K562 (cell line): ENCODE data around the gene TPO. TPM values are rescaled to one million over a fixed set of nuclear protein-coding genes. Genes with fewer than 3 reads are reported as not detected.

Source experiments
- HIVEP1 ChIP-seq: fragments of 250-450 bp; sonication (Bioruptor Pico); IDR thresholded peaks from 2 replicates; pipeline ENCODE4 v1.4.0; 2020; ENCODE audit warnings: mild to moderate bottlenecking
- HNRNPK ChIP-seq: fragments of 200-400 bp; formaldehyde crosslinking; IDR thresholded peaks from one replicate; pipeline ENCODE4 v1.6.1; 2018; ENCODE audit warnings: mild to moderate bottlenecking, low read depth, low read length; ENCODE audit not compliant: poor library complexity, severe bottlenecking
- SRSF9 ChIP-seq: fragments of 200-400 bp; formaldehyde crosslinking; IDR thresholded peaks from 2 replicates; pipeline ENCODE4 v1.6.1; 2017; ENCODE audit warnings: low read depth, low read length, borderline replicate concordance
- polyA plus RNA-seq, 8 experiments: library from polyadenylated mRNA; depleted of rRNA in 4 of 8; stranded (reverse) in 5 of 8; unstranded in 3 of 8; fragments of >200 nt; fragmentation: Nextera tagmentation in 2 of 8; fragmentation: Illumina TruSeq in 1 of 8; extraction: Ambion mirVana in 2 of 8; extraction: Trizol in 1 of 8; gene quantifications; 2 replicates each; pipeline versions ENCODE4 v1.2.1 to v1.2.3, GENCODE V29; 2011 to 2014; ENCODE audit warnings: inconsistent platforms in 1 of 8, missing spikeins in 1 of 8
- total RNA-seq, 7 experiments: library from RNA; depleted of rRNA in 6 of 7; stranded (reverse); fragments of >200 nt in 6 of 7; fragmentation: Illumina TruSeq in 2 of 7; extraction: Trizol in 2 of 7; gene quantifications; 2 replicates each; pipeline versions ENCODE4 v1.2.1 to v1.2.3, GENCODE V29; 2011 to 2021; ENCODE audit warnings: low replicate concordance in 1 of 7
- TF ChIP-seq, protein P1 (sequence below): IDR thresholded peaks from 3 replicates; pipeline ENCODE4 v1.6.1; 2011; ENCODE audit warnings: borderline replicate concordance, mild to moderate bottlenecking, moderate library complexity; ENCODE audit not compliant: insufficient read length; ENCODE audit errors: extremely low read depth
- TF ChIP-seq, protein P2 (sequence below): fragments of 200-800 bp; sonication (Bioruptor generic); IDR thresholded peaks from 2 replicates; pipeline ENCODE4 v1.6.1; 2017; ENCODE audit warnings: missing genetic modification characterization, missing compliant biosample characterization
- TF ChIP-seq, protein P3 (sequence below): fragments of 250-450 bp; sonication (Bioruptor Pico); IDR thresholded peaks from 2 replicates; pipeline ENCODE4 v1.5.0; 2020; ENCODE audit warnings: mild to moderate bottlenecking, borderline replicate concordance

TPO gene
- total and polyA plus RNA-seq, 9 of the 15 experiments (the other 6 are each of a cell fraction or from before 2014, with no cell fraction given): not detected

DNA sequence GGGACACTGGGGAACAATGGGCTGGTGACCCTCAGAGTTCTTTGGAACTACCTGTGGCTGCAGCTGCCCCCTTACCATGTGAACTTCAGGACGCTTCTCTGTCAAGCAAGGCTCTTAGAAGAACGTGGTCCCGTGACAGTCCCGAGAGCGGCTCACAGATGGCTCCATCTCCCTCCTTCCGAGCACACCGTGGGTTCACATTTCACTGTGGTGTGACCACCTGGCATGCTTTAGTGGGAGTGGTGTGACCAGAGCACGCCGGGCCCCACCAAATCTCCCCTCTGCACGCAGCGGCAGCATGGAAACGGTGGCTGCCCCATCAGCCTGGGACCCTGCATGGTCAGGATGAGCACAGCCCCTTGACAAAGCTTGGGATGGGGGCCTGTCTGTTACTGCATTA is 9.7 kb upstream of the TPO start (continued):
- TF ChIP-seq, protein P1, sequence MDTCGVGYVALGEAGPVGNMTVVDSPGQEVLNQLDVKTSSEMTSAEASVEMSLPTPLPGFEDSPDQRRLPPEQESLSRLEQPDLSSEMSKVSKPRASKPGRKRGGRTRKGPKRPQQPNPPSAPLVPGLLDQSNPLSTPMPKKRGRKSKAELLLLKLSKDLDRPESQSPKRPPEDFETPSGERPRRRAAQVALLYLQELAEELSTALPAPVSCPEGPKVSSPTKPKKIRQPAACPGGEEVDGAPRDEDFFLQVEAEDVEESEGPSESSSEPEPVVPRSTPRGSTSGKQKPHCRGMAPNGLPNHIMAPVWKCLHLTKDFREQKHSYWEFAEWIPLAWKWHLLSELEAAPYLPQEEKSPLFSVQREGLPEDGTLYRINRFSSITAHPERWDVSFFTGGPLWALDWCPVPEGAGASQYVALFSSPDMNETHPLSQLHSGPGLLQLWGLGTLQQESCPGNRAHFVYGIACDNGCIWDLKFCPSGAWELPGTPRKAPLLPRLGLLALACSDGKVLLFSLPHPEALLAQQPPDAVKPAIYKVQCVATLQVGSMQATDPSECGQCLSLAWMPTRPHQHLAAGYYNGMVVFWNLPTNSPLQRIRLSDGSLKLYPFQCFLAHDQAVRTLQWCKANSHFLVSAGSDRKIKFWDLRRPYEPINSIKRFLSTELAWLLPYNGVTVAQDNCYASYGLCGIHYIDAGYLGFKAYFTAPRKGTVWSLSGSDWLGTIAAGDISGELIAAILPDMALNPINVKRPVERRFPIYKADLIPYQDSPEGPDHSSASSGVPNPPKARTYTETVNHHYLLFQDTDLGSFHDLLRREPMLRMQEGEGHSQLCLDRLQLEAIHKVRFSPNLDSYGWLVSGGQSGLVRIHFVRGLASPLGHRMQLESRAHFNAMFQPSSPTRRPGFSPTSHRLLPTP: no peak
- TF ChIP-seq HNRNPK: no peak
- TF ChIP-seq, protein P2, sequence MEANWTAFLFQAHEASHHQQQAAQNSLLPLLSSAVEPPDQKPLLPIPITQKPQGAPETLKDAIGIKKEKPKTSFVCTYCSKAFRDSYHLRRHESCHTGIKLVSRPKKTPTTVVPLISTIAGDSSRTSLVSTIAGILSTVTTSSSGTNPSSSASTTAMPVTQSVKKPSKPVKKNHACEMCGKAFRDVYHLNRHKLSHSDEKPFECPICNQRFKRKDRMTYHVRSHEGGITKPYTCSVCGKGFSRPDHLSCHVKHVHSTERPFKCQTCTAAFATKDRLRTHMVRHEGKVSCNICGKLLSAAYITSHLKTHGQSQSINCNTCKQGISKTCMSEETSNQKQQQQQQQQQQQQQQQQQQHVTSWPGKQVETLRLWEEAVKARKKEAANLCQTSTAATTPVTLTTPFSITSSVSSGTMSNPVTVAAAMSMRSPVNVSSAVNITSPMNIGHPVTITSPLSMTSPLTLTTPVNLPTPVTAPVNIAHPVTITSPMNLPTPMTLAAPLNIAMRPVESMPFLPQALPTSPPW (CRISPR knock-in tag): no peak
- TF ChIP-seq HIVEP1 (CRISPR knock-in tag): no peak
- no peak for TF ChIP-seq SRSF9
- TF ChIP-seq, protein P3, sequence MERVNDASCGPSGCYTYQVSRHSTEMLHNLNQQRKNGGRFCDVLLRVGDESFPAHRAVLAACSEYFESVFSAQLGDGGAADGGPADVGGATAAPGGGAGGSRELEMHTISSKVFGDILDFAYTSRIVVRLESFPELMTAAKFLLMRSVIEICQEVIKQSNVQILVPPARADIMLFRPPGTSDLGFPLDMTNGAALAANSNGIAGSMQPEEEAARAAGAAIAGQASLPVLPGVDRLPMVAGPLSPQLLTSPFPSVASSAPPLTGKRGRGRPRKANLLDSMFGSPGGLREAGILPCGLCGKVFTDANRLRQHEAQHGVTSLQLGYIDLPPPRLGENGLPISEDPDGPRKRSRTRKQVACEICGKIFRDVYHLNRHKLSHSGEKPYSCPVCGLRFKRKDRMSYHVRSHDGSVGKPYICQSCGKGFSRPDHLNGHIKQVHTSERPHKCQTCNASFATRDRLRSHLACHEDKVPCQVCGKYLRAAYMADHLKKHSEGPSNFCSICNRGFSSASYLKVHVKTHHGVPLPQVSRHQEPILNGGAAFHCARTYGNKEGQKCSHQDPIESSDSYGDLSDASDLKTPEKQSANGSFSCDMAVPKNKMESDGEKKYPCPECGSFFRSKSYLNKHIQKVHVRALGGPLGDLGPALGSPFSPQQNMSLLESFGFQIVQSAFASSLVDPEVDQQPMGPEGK: no peak
